Measurements from ENCODE around the gene COLEC11. TPM values are rescaled to one million over a fixed set of nuclear protein-coding genes. Genes with fewer than 3 reads are reported as not detected.
A peak's percentile ranks its signal among the peaks of the same experiment; 100 is the strongest.

The COLEC11 gene
- total and polyA plus RNA-seq, 2 experiments from 2014 or later, result 1.3 to 1.5 TPM

DNA sequence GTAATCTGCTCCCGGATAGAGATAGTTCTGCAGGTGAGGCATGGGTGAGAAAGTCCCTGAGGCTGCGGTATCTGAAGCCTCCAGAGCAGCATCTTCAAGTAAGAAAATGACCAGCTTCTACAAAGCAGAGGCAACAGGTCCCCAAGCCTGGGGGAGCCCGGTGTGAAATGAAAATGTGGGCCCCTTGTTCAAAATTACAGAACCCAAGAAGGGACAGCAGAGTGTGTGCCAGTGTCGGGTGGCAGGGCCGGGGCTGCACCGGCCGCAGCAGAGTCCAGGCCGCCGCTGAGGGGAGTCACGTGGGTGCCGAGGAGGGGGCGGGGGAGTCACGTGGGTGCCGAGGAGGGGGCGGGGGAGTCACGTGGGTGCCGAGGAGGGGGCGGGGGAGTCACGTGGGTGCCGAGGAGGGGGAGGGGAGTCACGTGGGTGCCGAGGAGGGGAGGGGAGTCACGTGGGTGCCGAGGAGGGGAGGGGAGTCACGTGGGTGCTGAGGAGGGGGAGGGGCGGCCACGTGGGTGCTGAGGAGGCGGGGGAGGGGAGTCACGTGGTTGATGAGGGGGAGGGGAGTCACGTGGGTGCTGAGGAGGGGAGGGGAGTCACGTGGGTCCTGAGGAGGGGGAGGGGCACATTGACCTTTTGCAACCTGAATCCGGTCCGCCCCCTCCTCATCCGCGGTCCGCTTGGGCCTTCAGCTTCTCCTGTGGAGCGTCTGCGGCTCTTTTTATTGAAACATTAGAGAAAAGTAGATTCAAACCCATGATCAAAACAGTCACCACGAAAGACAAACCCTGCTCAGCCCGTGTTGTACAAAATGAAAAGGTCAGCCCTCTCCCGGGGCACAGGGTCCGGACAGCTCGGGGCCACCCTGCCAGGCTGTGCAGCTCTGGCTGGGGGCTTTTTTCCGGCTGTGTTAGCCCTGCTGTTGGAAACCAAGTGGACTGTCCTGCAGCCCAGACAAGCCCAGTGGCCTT lies 10.4 kb downstream of the COLEC11 start:
- Mint-ChIP-seq H3K4me1 (peaks cover 2% of the 10 kb centered on the region; the same call in 2 of the 3 replicates), H3K36me3 (ENCODE audit: low read depth) (no peaks in the 10 kb centered on the region), H3K4me3 (no peak overlapping the region), H3K27me3 (ENCODE audit: insufficient read depth, low read depth, poor library complexity) (peaks cover 13% of the 10 kb centered on the region), H3K9me3 (peaks cover 4% of the 10 kb centered on the region; the same call in 1 of the 3 replicates), H3K27ac (0 out of 2 replicates have a peak overlapping the region, but pooled peaks have one; percentile 75)
- H3K27me3 ChIP-seq (ENCODE audit: insufficient read depth), result no peaks in the 10 kb centered on the region
- no peak for TF ChIP-seq STAT1 (IDR thresholded peaks at IDR 0.05; ENCODE audit: unreplicated experiment)
- no peak for TF ChIP-seq ZNF114 (CRISPR knock-in tag; IDR thresholded peaks at IDR 0.05)
- TF ChIP-seq, protein P1, sequence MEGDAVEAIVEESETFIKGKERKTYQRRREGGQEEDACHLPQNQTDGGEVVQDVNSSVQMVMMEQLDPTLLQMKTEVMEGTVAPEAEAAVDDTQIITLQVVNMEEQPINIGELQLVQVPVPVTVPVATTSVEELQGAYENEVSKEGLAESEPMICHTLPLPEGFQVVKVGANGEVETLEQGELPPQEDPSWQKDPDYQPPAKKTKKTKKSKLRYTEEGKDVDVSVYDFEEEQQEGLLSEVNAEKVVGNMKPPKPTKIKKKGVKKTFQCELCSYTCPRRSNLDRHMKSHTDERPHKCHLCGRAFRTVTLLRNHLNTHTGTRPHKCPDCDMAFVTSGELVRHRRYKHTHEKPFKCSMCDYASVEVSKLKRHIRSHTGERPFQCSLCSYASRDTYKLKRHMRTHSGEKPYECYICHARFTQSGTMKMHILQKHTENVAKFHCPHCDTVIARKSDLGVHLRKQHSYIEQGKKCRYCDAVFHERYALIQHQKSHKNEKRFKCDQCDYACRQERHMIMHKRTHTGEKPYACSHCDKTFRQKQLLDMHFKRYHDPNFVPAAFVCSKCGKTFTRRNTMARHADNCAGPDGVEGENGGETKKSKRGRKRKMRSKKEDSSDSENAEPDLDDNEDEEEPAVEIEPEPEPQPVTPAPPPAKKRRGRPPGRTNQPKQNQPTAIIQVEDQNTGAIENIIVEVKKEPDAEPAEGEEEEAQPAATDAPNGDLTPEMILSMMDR (conservative IDR thresholded peaks at IDR 0.05; ENCODE audit: low read depth in 2 of 2), result no peak
- TF ChIP-seq, protein P2, sequence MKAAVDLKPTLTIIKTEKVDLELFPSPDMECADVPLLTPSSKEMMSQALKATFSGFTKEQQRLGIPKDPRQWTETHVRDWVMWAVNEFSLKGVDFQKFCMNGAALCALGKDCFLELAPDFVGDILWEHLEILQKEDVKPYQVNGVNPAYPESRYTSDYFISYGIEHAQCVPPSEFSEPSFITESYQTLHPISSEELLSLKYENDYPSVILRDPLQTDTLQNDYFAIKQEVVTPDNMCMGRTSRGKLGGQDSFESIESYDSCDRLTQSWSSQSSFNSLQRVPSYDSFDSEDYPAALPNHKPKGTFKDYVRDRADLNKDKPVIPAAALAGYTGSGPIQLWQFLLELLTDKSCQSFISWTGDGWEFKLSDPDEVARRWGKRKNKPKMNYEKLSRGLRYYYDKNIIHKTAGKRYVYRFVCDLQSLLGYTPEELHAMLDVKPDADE (IDR thresholded peaks at IDR 0.05), result no peak
- no peak for TF ChIP-seq JUNB (IDR thresholded peaks at IDR 0.05; ENCODE audit: unreplicated experiment)
- TF ChIP-seq NANOG (IDR thresholded peaks at IDR 0.05; ENCODE audit: borderline replicate concordance), result no peak
- no peak for TF ChIP-seq ZNF331 (CRISPR knock-in tag; IDR thresholded peaks at IDR 0.05; ENCODE audit: low read depth)
- no peak for TF ChIP-seq CREB1 (CRISPR knock-in tag; IDR thresholded peaks at IDR 0.05; ENCODE audit: low read depth)
- TF ChIP-seq, protein P3, sequence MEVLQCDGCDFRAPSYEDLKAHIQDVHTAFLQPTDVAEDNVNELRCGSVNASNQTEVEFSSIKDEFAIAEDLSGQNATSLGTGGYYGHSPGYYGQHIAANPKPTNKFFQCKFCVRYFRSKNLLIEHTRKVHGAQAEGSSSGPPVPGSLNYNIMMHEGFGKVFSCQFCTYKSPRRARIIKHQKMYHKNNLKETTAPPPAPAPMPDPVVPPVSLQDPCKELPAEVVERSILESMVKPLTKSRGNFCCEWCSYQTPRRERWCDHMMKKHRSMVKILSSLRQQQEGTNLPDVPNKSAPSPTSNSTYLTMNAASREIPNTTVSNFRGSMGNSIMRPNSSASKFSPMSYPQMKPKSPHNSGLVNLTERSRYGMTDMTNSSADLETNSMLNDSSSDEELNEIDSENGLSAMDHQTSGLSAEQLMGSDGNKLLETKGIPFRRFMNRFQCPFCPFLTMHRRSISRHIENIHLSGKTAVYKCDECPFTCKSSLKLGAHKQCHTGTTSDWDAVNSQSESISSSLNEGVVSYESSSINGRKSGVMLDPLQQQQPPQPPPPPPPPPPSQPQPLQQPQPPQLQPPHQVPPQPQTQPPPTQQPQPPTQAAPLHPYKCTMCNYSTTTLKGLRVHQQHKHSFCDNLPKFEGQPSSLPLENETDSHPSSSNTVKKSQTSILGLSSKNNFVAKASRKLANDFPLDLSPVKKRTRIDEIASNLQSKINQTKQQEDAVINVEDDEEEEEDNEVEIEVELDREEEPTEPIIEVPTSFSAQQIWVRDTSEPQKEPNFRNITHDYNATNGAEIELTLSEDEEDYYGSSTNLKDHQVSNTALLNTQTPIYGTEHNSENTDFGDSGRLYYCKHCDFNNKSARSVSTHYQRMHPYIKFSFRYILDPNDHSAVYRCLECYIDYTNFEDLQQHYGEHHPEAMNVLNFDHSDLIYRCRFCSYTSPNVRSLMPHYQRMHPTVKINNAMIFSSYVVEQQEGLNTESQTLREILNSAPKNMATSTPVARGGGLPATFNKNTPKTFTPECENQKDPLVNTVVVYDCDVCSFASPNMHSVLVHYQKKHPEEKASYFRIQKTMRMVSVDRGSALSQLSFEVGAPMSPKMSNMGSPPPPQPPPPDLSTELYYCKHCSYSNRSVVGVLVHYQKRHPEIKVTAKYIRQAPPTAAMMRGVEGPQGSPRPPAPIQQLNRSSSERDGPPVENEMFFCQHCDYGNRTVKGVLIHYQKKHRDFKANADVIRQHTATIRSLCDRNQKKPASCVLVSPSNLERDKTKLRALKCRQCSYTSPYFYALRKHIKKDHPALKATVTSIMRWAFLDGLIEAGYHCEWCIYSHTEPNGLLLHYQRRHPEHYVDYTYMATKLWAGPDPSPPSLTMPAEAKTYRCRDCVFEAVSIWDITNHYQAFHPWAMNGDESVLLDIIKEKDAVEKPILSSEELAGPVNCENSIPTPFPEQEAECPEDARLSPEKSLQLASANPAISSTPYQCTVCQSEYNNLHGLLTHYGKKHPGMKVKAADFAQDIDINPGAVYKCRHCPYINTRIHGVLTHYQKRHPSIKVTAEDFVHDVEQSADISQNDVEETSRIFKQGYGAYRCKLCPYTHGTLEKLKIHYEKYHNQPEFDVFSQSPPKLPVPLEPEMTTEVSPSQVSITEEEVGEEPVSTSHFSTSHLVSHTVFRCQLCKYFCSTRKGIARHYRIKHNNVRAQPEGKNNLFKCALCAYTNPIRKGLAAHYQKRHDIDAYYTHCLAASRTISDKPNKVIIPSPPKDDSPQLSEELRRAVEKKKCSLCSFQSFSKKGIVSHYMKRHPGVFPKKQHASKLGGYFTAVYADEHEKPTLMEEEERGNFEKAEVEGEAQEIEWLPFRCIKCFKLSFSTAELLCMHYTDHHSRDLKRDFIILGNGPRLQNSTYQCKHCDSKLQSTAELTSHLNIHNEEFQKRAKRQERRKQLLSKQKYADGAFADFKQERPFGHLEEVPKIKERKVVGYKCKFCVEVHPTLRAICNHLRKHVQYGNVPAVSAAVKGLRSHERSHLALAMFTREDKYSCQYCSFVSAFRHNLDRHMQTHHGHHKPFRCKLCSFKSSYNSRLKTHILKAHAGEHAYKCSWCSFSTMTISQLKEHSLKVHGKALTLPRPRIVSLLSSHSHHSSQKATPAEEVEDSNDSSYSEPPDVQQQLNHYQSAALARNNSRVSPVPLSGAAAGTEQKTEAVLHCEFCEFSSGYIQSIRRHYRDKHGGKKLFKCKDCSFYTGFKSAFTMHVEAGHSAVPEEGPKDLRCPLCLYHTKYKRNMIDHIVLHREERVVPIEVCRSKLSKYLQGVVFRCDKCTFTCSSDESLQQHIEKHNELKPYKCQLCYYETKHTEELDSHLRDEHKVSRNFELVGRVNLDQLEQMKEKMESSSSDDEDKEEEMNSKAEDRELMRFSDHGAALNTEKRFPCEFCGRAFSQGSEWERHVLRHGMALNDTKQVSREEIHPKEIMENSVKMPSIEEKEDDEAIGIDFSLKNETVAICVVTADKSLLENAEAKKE (CRISPR knock-in tag; IDR thresholded peaks at IDR 0.05), result no peak
- TF ChIP-seq POLR2AphosphoS5 (IDR thresholded peaks at IDR 0.05; ENCODE audit: low read depth), result no peak
- TF ChIP-seq EZH2phosphoT487 (IDR thresholded peaks at IDR 0.05; ENCODE audit: unreplicated experiment), result no peak
- TF ChIP-seq EZH2 (IDR thresholded peaks at IDR 0.05; ENCODE audit: low read depth, unreplicated experiment), result no peak
- TF ChIP-seq, protein P4, sequence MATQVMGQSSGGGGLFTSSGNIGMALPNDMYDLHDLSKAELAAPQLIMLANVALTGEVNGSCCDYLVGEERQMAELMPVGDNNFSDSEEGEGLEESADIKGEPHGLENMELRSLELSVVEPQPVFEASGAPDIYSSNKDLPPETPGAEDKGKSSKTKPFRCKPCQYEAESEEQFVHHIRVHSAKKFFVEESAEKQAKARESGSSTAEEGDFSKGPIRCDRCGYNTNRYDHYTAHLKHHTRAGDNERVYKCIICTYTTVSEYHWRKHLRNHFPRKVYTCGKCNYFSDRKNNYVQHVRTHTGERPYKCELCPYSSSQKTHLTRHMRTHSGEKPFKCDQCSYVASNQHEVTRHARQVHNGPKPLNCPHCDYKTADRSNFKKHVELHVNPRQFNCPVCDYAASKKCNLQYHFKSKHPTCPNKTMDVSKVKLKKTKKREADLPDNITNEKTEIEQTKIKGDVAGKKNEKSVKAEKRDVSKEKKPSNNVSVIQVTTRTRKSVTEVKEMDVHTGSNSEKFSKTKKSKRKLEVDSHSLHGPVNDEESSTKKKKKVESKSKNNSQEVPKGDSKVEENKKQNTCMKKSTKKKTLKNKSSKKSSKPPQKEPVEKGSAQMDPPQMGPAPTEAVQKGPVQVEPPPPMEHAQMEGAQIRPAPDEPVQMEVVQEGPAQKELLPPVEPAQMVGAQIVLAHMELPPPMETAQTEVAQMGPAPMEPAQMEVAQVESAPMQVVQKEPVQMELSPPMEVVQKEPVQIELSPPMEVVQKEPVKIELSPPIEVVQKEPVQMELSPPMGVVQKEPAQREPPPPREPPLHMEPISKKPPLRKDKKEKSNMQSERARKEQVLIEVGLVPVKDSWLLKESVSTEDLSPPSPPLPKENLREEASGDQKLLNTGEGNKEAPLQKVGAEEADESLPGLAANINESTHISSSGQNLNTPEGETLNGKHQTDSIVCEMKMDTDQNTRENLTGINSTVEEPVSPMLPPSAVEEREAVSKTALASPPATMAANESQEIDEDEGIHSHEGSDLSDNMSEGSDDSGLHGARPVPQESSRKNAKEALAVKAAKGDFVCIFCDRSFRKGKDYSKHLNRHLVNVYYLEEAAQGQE (IDR thresholded peaks at IDR 0.05; ENCODE audit: unreplicated experiment), result no peak
- ATAC-seq, result no peak
- DNase-seq (ENCODE audit: low spot score), result peak; percentile 24
- no peaks in the 10 kb centered on the region for H4K20me1 ChIP-seq (replicated peaks; ENCODE audit: insufficient read depth)
- H3K9me2 ChIP-seq (ENCODE audit: insufficient read depth), result no peaks in the 10 kb centered on the region
- H3K27ac ChIP-seq (ENCODE audit: low read depth), result no peak overlapping the region
- peak overlapping the region; percentile 91; the same call in 1 of the 2 replicates for H2AFZ ChIP-seq
- H3K4me1 ChIP-seq (ENCODE audit: insufficient read depth), result no peaks in the 10 kb centered on the region
- H3K4me3 ChIP-seq, result no peak overlapping the region
- H3F3A ChIP-seq (replicated peaks; ENCODE audit: low read depth), result no peaks in the 10 kb centered on the region
- H3K79me2 ChIP-seq (replicated peaks; ENCODE audit: insufficient read depth), result no peaks in the 10 kb centered on the region
- no peaks in the 10 kb centered on the region for H3K36me3 ChIP-seq (ENCODE audit: insufficient read depth)
- no peak overlapping the region for H3K4me2 ChIP-seq

All from GM23338 (cell line).